MCF 10A (cell line): ENCODE data around the gene OXGR1. TPM values are rescaled to one million over a fixed set of nuclear protein-coding genes. Genes with fewer than 3 reads are reported as not detected.
"Not testable (repeated sequence)": the region's sequence is repeated elsewhere in the genome, so short reads cannot be mapped to it uniquely, and the experiment has no call there.

Experiments
- BruUV-seq: library from RNA; stranded (reverse); fragments of 400-500 nt; replicated peaks from 2 replicates; lab custom pipeline; 2021; lab: Mats Ljungman, UMichigan
- CTCF ChIA-PET: fragments of 300-600 bp; sonication (Branson Sonifier 250); formaldehyde crosslinking; extraction: SDS; loops from one replicate; lab custom pipeline; 2021; ENCODE audit warnings: antibody characterized with exemption, inconsistent platforms; lab: Yijun Ruan, JAX
- POLR2A ChIA-PET: fragments of 300-600, 350-650 bp; sonication (Branson Sonifier 250); formaldehyde crosslinking; extraction: SDS; loops from one replicate; lab custom pipeline; 2020; ENCODE audit warnings: antibody characterized with exemption, inconsistent platforms; lab: Yijun Ruan, JAX
- DNase-seq: peaks from one replicate; pipeline ENCODE4 v3.0.0-alpha.2; 2018; ENCODE audit not compliant: unreplicated experiment
- H3K27ac Mint-ChIP-seq: one replicate; pipeline ENCODE4 v1.8.0; 2022; ENCODE audit warnings: mild to moderate bottlenecking, low read depth, mixed read lengths; ENCODE audit not compliant: unreplicated experiment
- H3K27me3 Mint-ChIP-seq: one replicate; pipeline ENCODE4 v1.8.0; 2022; ENCODE audit warnings: mixed read lengths; ENCODE audit not compliant: insufficient read depth, unreplicated experiment
- H3K36me3 Mint-ChIP-seq: one replicate; pipeline ENCODE4 v1.8.0; 2022; ENCODE audit warnings: mild to moderate bottlenecking, moderate library complexity, mixed read lengths; ENCODE audit not compliant: insufficient read depth, unreplicated experiment
- H3K4me1 Mint-ChIP-seq: one replicate; pipeline ENCODE4 v1.8.0; 2022; ENCODE audit warnings: mixed read lengths; ENCODE audit not compliant: insufficient read depth, unreplicated experiment
- H3K4me3 Mint-ChIP-seq: one replicate; pipeline ENCODE4 v1.8.0; 2022; ENCODE audit warnings: mild to moderate bottlenecking, moderate library complexity, mixed read lengths; ENCODE audit not compliant: unreplicated experiment
- H3K9me3 Mint-ChIP-seq: one replicate; pipeline ENCODE4 v1.8.0; 2022; ENCODE audit warnings: mixed read lengths; ENCODE audit not compliant: unreplicated experiment
- intact Hi-C: fragments of 100-400 bp; cut with micrococcal nuclease; formaldehyde crosslinking; loops from 2 replicates; pipeline ENCODE4 v1.14.1; 2022
- total RNA-seq: library from RNA; stranded (reverse); gene quantifications from 2 replicates; pipeline ENCODE4 v1.2.3, GENCODE V29; 2022
- TF ChIP-seq, protein P1 (sequence below): fragments of 200-600 bp; IDR thresholded peaks from one replicate; pipeline ENCODE4 v1.8.0; 2022; ENCODE audit warnings: antibody characterized with exemption, mild to moderate bottlenecking; ENCODE audit not compliant: unreplicated experiment

The OXGR1 gene
- total RNA-seq, 1 experiment from 2014 or later, result not detected

DNA sequence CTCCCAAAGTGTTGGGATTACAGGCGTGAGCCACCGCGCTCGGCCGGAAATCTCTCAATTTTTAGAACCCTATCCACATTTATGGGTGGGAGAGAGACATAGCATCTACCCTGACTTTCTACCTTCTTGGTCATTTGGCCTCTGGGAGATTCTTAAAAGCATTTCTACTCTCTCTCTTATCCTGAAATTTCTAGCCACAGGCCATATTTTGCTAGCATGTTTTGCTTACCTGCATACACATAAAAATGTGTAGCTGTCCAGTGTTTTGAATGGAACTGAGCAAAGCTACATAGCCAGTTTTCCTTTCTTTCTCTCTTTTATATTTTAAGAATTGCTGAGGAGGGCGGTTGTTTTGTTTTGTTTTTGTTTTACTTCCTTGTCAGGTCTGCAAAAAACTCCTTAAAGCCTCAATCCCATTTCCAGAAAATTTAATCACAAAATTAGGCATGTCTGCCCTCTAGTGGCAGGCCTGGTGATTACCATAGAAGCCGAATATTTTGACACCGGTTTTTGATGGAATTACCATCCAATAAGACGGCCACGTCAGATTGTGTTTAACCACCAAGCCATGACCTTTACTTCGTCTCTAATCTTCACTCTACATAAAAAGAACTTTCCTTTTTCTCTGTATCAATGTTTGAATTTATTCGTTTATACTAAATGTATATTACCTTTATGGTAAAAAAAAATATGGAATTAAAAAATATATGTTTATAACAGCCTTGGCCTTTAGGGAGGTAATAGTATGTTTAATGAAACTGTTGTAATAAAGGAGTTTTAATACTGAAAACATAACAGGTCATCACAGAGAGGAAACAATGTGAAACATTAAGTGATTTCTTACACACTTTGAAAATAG lies 34.4 kb upstream of the OXGR1 start:
- no peaks in the 10 kb centered on the region for H3K9me3 Mint-ChIP-seq
- H3K4me1 Mint-ChIP-seq, result peaks cover 5% of the 10 kb centered on the region
- H3K27ac Mint-ChIP-seq, result no peak overlapping the region
- intact Hi-C loops, result loop anchor here (1.0 to 5.0 kb wide), 2 partner anchors 10 to 1006 kb away; no protein-coding TSS in a partner anchor
- H3K4me3 Mint-ChIP-seq, result no peak overlapping the region
- no peaks in the 10 kb centered on the region for H3K27me3 Mint-ChIP-seq
- BruUV-seq, result no TSS peak
- POLR2A ChIA-PET, result interaction anchor here (0.7 kb wide), 1 partner anchor 17 kb away, joined by 3 read pairs; no protein-coding TSS in a partner anchor
- H3K36me3 Mint-ChIP-seq, result no peaks in the 10 kb centered on the region
- peak; percentile 78 for DNase-seq
- CTCF ChIA-PET, result interaction anchor here (0.6 to 1.5 kb wide), 21 partner anchors 11 to 1612 kb away, joined by 3 to 12 read pairs (median 4); no protein-coding TSS in a partner anchor
- TF ChIP-seq, protein P1, sequence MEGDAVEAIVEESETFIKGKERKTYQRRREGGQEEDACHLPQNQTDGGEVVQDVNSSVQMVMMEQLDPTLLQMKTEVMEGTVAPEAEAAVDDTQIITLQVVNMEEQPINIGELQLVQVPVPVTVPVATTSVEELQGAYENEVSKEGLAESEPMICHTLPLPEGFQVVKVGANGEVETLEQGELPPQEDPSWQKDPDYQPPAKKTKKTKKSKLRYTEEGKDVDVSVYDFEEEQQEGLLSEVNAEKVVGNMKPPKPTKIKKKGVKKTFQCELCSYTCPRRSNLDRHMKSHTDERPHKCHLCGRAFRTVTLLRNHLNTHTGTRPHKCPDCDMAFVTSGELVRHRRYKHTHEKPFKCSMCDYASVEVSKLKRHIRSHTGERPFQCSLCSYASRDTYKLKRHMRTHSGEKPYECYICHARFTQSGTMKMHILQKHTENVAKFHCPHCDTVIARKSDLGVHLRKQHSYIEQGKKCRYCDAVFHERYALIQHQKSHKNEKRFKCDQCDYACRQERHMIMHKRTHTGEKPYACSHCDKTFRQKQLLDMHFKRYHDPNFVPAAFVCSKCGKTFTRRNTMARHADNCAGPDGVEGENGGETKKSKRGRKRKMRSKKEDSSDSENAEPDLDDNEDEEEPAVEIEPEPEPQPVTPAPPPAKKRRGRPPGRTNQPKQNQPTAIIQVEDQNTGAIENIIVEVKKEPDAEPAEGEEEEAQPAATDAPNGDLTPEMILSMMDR, result peak; percentile 94

DNA sequence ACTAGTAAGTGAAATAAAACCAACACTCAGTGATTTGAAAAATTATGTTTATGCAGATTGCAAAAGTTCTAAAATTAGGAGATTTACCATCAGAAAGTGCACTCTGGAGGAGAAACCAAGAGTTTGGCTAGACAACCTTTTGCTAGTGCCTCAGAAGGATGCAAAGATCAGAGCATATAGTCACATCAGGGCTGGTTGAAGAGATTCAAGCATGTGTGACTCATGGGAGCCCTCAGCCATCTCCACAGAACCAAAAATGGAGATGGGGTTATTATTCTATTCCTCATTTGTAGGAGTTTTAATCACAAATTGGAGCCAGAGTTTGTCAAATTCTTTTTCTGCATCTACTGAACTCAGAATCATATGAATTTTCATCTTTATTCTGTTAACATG lies 32.9 kb upstream of the OXGR1 start:
- BruUV-seq, result no TSS peak
- no peak overlapping the region for H3K4me3 Mint-ChIP-seq
- ChIA-PET POLR2A (no interaction called here), CTCF (interaction anchor here (0.7 to 0.9 kb wide), 3 partner anchors 12 to 1337 kb away, joined by 3 to 5 read pairs (median 3); no protein-coding TSS in a partner anchor)
- intact Hi-C loops, result loop anchor here (5.0 kb wide), 1 partner anchor 1005 kb away; no protein-coding TSS in a partner anchor
- no peaks in the 10 kb centered on the region for H3K9me3 Mint-ChIP-seq
- H3K27ac Mint-ChIP-seq, result no peak overlapping the region
- no peaks in the 10 kb centered on the region for H3K36me3 Mint-ChIP-seq
- DNase-seq, result no peak
- H3K27me3 Mint-ChIP-seq, result no peaks in the 10 kb centered on the region
- H3K4me1 Mint-ChIP-seq, result peaks cover 5% of the 10 kb centered on the region
- TF ChIP-seq, protein P1, result no peak

DNA sequence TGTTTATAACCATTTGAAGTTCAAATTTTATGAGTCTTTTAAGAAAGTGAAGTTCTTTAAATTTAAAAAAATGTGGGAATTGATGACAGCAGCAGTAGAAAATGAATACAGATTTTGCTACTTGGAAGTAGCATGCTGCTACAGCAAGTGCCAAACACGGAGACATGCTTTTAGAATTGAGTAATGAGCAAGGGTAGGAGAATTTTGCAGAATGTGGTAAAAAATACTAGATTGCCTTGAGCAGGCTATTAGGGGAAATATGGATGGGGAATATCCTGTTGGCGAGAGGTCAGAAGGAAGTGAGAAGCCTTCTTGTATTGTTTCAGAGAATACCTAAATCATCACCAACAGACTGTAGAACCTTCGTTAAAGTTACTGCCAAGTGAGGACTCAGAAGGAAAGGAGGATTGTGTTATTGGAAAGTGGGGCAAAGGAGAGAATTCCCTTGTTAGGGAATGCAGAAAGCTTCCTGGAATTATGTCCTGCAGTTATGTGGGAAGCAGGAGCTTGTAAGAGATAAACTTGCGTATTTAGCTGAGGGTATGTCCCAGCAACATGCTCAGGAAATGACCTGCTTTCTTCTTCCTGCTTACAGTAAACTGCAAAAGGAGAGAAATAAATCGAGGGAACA lies 32.4 kb upstream of the OXGR1 start:
- no peak overlapping the region for H3K4me3 Mint-ChIP-seq
- no peak for DNase-seq
- H3K36me3 Mint-ChIP-seq, result no peaks in the 10 kb centered on the region
- POLR2A ChIA-PET, result no interaction called here
- H3K27me3 Mint-ChIP-seq, result no peaks in the 10 kb centered on the region
- H3K27ac Mint-ChIP-seq, result no peak overlapping the region
- CTCF ChIA-PET, result interaction anchor here (0.7 to 0.9 kb wide), 3 partner anchors 11 to 1338 kb away, joined by 3 to 5 read pairs (median 3); no protein-coding TSS in a partner anchor
- no TSS peak for BruUV-seq
- no peaks in the 10 kb centered on the region for H3K9me3 Mint-ChIP-seq
- intact Hi-C loops, result loop anchor here (5.0 kb wide), 1 partner anchor 1004 kb away; no protein-coding TSS in a partner anchor
- TF ChIP-seq, protein P1, result no peak
- peaks cover 5% of the 10 kb centered on the region for H3K4me1 Mint-ChIP-seq

DNA sequence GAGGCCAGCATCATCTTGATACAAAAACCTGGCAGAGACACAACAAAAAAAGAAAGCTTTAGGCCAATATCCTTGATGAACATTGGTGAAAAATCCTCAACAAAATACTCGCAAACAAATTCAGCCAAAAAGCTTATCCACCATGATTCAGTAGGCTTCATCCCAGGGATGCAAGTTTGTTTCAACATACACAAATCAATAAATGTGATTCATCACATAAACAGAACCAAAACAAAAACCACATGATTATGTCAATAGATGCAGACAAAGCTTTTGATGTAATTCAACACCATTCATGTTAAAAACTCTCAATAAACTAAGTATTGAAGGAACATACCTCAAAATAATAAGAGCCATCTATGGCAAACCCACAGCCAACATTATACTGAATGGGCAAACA lies 29.5 kb upstream of the OXGR1 start:
- H3K4me3 Mint-ChIP-seq, H3K27ac Mint-ChIP-seq, H3K36me3 Mint-ChIP-seq, DNase-seq, H3K9me3 Mint-ChIP-seq, BruUV-seq, H3K4me1 Mint-ChIP-seq, intact Hi-C loops: not testable (repeated sequence)
- peaks cover 27% of the 10 kb centered on the region for H3K27me3 Mint-ChIP-seq
- ChIA-PET CTCF (interaction anchor here (0.6 to 3.3 kb wide), 12 partner anchors 9 to 1643 kb away, joined by 3 to 9 read pairs (median 4); no protein-coding TSS in a partner anchor), POLR2A (interaction anchor here (0.7 to 1.8 kb wide), 3 partner anchors 23 to 324 kb away, joined by 3 to 4 read pairs (median 4); no protein-coding TSS in a partner anchor)
